Measurements from ENCODE around the gene PHLDA1.

DNA sequence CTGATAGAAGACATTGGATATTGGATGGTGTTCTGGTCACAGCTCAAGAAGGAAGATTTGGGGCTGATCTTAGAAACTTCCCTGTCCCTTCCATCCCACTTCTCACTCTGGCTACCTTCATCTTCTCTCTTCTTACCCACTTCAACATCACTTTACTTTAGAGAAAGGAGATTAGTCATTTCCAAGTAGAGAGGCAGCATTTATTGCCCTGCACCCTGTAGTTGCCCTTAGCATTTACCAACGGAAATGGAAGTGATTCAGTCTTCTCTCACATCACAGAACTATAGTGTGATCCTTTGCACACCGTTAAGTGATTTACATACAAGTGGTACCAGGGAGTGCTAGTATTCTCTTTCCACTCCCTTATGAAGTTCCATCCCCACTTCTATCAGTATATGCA lies 52.4 kb downstream of the PHLDA1 start:
- TF ChIP-seq MXI1 (IDR thresholded peaks at IDR 0.05; ENCODE audit: low read depth, low read length) = no peak
- TF ChIP-seq, protein P1, sequence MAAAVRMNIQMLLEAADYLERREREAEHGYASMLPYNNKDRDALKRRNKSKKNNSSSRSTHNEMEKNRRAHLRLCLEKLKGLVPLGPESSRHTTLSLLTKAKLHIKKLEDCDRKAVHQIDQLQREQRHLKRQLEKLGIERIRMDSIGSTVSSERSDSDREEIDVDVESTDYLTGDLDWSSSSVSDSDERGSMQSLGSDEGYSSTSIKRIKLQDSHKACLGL (CRISPR knock-in tag; IDR thresholded peaks at IDR 0.05; ENCODE audit: borderline replicate concordance, poor library complexity, severe bottlenecking) = no peak
- no peak for TF ChIP-seq NRF1 (conservative IDR thresholded peaks at IDR 0.05 in 1 of 2, IDR thresholded peaks at IDR 0.05 in 1 of 2)
- no peak for TF ChIP-seq SRF (CRISPR knock-in tag; IDR thresholded peaks at IDR 0.05)
- TF ChIP-seq GATA2 (CRISPR knock-in tag; IDR thresholded peaks at IDR 0.05) = no peak
- TF ChIP-seq, protein P2, sequence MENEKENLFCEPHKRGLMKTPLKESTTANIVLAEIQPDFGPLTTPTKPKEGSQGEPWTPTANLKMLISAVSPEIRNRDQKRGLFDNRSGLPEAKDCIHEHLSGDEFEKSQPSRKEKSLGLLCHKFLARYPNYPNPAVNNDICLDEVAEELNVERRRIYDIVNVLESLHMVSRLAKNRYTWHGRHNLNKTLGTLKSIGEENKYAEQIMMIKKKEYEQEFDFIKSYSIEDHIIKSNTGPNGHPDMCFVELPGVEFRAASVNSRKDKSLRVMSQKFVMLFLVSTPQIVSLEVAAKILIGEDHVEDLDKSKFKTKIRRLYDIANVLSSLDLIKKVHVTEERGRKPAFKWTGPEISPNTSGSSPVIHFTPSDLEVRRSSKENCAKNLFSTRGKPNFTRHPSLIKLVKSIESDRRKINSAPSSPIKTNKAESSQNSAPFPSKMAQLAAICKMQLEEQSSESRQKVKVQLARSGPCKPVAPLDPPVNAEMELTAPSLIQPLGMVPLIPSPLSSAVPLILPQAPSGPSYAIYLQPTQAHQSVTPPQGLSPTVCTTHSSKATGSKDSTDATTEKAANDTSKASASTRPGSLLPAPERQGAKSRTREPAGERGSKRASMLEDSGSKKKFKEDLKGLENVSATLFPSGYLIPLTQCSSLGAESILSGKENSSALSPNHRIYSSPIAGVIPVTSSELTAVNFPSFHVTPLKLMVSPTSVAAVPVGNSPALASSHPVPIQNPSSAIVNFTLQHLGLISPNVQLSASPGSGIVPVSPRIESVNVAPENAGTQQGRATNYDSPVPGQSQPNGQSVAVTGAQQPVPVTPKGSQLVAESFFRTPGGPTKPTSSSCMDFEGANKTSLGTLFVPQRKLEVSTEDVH (IDR thresholded peaks at IDR 0.05; ENCODE audit: low read depth, partially characterized antibody) = no peak
- no peak for TF ChIP-seq KLF16 (IDR thresholded peaks at IDR 0.05)
- TF ChIP-seq, protein P3, sequence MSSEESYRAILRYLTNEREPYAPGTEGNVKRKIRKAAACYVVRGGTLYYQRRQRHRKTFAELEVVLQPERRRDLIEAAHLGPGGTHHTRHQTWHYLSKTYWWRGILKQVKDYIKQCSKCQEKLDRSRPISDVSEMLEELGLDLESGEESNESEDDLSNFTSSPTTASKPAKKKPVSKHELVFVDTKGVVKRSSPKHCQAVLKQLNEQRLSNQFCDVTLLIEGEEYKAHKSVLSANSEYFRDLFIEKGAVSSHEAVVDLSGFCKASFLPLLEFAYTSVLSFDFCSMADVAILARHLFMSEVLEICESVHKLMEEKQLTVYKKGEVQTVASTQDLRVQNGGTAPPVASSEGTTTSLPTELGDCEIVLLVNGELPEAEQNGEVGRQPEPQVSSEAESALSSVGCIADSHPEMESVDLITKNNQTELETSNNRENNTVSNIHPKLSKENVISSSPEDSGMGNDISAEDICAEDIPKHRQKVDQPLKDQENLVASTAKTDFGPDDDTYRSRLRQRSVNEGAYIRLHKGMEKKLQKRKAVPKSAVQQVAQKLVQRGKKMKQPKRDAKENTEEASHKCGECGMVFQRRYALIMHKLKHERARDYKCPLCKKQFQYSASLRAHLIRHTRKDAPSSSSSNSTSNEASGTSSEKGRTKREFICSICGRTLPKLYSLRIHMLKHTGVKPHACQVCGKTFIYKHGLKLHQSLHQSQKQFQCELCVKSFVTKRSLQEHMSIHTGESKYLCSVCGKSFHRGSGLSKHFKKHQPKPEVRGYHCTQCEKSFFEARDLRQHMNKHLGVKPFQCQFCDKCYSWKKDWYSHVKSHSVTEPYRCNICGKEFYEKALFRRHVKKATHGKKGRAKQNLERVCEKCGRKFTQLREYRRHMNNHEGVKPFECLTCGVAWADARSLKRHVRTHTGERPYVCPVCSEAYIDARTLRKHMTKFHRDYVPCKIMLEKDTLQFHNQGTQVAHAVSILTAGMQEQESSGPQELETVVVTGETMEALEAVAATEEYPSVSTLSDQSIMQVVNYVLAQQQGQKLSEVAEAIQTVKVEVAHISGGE (CRISPR knock-in tag; IDR thresholded peaks at IDR 0.05) = no peak
- no peak for TF ChIP-seq NUFIP1 (IDR thresholded peaks at IDR 0.05; ENCODE audit: partially characterized antibody)
- TF ChIP-seq, protein P4, sequence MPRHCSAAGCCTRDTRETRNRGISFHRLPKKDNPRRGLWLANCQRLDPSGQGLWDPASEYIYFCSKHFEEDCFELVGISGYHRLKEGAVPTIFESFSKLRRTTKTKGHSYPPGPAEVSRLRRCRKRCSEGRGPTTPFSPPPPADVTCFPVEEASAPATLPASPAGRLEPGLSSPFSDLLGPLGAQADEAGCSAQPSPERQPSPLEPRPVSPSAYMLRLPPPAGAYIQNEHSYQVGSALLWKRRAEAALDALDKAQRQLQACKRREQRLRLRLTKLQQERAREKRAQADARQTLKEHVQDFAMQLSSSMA (CRISPR knock-in tag; IDR thresholded peaks at IDR 0.05) = no peak
- no peak for TF ChIP-seq TSC22D4 (tag; IDR thresholded peaks at IDR 0.05)
- TF ChIP-seq, protein P5, sequence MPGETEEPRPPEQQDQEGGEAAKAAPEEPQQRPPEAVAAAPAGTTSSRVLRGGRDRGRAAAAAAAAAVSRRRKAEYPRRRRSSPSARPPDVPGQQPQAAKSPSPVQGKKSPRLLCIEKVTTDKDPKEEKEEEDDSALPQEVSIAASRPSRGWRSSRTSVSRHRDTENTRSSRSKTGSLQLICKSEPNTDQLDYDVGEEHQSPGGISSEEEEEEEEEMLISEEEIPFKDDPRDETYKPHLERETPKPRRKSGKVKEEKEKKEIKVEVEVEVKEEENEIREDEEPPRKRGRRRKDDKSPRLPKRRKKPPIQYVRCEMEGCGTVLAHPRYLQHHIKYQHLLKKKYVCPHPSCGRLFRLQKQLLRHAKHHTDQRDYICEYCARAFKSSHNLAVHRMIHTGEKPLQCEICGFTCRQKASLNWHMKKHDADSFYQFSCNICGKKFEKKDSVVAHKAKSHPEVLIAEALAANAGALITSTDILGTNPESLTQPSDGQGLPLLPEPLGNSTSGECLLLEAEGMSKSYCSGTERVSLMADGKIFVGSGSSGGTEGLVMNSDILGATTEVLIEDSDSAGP (CRISPR knock-in tag; IDR thresholded peaks at IDR 0.05) = no peak

Data from K562 (cell line).